ENCODE data around the gene CCDC121.

The CCDC121 gene, protein sequence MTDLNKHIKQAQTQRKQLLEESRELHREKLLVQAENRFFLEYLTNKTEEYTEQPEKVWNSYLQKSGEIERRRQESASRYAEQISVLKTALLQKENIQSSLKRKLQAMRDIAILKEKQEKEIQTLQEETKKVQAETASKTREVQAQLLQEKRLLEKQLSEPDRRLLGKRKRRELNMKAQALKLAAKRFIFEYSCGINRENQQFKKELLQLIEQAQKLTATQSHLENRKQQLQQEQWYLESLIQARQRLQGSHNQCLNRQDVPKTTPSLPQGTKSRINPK

DNA sequence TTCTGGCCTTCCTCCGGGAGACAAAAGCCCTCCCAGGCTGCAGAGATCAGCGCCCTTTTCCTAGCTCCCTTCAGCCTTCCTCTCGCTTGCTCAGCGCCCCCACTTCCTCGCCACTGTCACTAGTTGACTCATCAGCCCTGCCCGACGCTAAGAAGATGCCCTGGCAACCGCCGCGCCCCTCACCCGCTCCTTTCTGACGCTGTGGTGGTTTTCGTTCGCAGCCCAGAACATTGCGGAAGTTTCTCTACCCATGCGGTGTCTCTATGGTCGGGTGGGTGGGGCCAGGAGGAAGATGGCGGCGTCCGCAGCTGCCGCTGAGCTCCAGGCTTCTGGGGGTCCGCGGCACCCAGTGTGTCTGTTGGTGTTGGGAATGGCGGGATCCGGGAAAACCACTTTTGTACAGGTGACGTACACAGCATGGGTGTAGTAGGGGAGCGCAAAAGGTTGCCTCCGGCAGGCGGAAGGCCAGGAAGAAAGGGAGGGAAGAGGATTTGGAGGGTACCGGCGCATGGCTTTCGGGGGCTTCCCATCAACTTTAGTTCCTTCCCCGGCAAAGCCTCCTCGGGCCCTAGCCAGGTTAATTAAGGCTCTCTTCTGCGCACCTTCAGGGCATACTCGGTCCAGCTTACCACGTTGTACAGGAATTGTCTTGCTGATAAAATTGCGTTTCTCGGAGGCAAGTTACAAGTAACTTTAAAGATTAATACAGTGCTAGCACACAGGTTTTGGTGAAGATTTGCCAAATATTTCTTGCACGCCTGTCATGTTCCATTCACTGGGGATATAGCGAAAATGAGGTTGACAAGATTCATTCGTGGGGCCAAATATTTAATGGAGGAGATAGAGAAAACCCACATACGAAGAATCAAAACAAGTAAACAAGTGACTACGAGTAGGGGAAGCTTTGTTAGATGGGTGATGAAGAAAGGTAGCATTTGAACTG lies at the start of gene CCDC121, which contains the start of gene GPN1:
CCDC121 (minus strand) TSS at position 246 of the 943 bp plus-strand sequence. CDS start 1,213 bp downstream, outside the sequence.
GPN1 (plus strand) TSS at position 284 of the 943 bp plus-strand sequence; CDS start at position 293, 9 bp downstream.
- peak; percentile 93 for DNase-seq (ENCODE audit: low read depth)

DNA sequence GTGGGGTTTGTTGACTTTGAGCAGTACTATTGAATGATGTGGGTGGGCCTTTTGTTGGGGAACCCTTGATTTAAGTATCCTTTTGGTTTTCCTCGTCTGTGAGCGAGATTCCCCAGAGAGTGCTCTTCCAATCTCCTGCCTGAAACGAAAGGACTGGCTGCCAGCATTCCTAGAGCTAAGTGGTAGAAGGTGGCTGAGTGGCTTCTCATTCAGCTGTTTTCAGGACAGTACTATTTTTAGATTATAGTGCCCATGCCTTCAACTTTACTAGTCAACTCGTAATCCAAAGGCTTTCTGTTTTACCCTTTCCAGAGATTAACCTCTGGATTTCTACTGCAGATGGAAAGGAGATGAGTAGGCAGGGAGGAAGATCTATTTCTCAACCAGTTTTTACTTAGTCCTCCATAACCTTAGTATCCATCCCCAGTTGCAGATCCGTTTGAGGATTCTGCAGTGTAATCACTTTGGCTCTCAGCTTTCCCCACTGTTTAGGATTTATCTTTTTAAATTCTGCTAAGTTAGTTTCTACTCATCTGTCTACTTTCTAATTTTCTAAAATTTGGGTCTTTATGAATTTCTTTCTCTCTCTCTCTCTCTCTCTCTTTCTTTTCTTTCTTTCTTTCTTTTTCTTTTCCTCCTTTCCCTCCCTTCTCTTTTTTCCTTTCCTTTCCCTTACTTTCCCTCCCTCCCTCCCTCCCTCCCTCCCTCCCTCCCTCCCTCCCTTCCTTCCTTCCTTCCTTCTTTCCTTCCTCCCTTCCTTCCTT lies 44.1 kb upstream of the CCDC121 start:
- DNase-seq (ENCODE audit: low read depth): no peak

DNA sequence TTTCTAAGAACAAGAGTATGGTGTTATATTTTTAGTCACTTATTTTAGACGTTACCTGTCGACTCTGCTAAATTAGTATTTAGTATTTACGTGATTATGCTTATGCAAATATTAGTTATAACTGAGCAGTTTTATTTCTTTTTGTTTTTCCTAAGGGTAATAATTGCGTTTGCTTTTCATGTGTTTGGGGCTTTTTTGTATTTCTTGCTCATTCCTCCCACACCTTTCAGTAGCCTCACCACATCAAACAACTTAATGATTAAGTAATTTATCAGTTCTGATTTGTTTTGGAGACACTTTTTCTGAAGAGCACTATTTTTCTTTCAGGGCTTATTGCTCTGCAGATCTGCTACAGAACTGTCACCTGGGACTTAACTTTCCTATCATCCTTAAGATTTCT lies 42.4 kb upstream of the CCDC121 start:
- DNase-seq (ENCODE audit: low read depth): no peak

DNA sequence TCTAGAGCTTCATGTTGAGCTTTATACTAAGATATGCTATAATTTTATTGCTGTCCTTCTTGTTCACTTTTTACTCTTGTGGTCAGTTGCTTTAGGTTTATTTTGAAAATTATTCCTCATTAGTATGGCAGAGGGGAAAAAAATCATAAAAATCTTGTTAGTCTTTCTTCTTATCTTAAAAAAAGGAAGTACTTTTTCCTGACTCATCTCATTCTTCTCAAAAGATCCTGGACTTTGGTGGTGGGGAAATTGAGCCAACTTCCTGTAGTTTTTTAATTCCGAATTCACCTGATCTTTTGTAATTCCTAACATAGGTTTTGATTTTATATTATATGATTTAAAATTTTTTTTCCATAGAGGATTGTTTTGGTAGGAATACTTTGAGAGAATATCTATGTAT lies 38.6 kb upstream of the CCDC121 start:
- no peak for DNase-seq (ENCODE audit: low read depth)

DNA sequence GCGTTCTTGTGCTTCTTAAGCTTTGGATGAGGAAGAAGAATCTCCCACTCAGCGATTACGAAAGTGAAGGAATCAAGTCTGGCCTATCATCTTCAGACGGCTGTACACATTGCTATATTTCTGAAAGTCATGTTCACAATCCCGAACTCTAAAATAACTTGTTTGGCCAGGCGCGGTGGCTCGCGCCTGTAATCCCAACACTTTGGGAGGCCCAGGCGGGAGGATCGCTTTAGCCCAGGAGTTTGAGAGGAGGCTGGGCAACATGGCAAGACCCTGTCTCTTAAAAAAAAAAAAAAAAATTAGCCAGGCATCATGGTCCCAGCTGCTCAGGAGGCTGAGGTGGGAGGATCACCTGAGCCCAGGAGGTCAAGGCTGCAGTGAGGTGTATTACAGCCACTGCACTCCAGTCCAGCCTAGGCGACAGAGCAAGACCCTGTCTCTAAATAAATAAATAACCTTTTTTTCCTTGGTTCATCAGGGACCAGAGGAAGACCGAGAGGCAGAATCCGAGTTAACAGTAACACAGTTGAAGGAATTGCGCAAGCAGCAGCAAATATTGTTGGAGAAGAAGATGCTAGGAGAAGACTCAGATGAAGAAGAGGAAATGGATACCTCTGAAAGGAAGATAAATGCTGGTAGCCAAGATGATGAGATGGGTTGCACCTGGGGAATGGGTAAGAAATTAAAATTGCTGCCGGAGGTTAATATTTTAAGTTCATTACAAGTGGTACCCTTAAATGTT lies 36.0 kb upstream of the CCDC121 start:
- no peak for DNase-seq (ENCODE audit: low read depth)

DNA sequence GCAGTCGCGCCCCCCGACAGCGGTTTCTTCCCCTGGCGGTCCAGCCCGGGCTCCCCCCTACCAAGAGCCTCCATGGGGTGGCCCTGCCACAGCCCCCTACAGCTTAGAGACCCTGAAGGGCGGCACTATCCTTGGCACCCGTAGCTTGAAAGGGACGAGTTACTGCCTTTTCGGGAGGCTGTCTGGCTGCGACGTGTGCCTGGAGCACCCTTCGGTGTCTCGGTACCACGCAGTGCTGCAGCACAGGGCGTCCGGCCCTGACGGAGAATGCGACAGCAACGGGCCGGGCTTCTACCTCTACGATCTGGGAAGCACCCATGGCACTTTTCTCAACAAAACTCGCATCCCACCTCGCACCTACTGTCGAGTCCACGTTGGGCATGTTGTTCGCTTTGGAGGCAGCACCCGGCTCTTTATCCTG lies 35.4 kb upstream of the CCDC121 start:
- no peak for DNase-seq (ENCODE audit: low read depth)

DNA sequence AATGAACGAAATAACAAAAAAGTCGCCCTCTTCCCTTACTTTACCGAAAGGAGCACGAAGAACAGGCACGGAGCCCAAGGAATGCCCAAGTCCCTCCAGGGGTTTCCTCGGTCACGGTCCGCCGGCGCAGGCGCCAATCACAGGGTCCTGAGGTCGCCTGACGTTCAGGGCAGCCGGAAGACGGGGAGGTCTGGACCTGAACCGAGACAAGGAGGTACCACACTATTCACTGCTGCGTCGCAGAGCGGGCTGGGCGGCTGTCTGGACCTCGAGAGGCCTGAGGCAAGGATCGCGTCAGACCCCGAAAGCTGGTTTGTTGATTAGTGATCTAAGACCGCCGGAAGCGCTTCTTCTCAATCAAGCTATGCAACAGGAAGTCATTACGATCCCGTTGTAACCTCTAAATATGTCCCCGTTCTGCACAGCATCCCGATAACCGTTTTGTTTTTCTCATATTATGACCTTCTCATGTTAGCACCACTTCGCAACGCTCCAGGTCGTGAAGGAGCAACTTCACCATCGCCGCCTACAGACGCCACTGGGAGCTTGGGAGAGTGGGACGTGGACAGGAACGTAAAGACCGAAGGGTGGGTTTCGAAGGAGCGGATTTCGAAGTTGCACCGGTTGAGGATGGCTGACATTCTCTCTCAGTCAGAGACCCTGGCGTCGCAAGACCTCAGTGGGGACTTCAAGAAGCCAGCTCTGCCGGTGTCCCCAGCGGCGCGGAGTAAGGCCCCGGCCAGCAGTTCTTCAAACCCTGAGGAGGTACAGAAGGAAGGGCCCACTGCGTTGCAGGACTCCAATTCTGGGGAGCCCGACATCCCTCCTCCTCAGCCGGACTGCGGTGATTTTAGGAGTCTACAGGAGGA lies 34.7 kb upstream of the CCDC121 start, which contains the start of the genes SLC4A1AP and SUPT7L:
SLC4A1AP (plus strand) TSS at position 605 of the 869 bp plus-strand sequence; CDS start at position 631, 26 bp downstream.
SUPT7L (minus strand) TSS at position 330 of the 869 bp plus-strand sequence. CDS start 1,422 bp downstream, outside the sequence.
- DNase-seq (ENCODE audit: low read depth): peak; percentile 60

DNA sequence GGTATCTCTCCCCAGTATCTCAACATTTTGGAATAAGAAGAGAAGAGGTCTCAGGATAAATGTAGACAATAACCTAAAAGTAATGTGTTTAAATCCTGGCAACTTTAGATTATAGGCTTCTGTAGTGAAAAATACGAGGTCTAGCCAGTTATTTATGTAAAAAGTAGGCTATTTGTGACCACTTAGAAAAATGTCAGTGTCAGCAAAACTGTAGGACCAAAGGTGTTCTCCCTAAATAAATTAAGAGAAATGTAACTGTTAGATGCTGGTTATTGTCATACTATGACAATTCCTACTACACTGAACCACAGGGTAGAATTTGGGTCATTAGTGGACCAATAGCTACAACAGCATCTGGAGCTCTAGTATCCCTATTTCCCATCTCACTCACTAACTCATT lies 32.6 kb upstream of the CCDC121 start:
- no peak for DNase-seq (ENCODE audit: low read depth)

DNA sequence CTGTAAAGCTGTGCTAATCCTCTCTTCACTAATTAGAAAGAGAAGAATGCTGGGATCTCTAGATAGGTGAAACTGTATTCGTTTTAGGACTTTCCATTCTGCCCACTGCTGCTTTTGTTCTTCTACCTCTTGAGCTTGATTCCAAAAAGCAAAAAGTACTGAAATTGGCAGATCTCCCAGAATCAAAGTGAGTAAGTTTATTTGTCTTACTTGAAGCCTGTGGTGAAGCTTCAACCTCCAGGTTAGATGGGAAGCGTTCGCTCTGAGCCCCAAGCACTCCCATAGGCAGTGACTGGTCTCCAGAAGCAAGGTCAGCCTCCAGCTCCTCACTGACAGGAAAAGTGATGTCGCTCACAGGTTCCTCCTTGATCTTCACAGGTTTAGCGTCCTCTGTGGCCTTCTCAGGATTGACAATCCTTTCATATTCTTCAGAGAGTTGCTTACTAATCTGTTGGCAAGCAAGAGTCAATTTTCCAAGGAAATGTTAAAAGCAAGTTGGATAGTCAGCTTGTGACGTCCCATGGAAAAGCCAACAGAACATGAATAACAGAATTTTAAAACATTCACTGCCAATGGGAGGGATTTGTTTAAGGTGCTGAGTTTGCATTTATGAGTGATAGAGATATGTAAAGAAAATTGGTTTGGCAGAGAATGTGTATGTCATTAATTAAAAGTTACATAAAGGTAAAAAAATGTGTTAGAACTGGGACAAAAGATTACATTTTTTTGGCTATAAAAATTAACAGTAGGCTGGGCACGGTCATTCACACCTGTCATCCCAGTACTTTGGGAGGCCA lies 26.5 kb upstream of the CCDC121 start:
- no peak for DNase-seq (ENCODE audit: low read depth)

DNA sequence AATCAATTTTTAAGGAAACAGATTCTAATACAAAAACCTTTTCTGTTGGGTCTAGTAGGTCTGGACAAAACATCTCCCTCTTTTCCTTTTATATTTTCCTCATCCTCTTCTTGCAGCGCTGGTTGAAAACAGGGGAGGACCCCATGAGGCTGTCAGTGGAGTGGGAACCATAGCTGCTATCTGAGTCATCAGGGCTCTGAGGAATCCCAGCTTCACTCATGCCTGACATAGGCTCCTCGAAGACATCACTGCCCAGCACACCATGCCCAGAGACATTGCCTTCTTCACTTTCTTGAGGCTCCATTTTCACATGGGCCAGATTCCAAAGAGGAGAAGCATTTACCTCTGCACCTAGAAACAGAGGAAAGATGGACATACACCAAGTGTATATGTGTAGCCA lies 24.6 kb upstream of the CCDC121 start:
- DNase-seq (ENCODE audit: low read depth): no peak

DNA sequence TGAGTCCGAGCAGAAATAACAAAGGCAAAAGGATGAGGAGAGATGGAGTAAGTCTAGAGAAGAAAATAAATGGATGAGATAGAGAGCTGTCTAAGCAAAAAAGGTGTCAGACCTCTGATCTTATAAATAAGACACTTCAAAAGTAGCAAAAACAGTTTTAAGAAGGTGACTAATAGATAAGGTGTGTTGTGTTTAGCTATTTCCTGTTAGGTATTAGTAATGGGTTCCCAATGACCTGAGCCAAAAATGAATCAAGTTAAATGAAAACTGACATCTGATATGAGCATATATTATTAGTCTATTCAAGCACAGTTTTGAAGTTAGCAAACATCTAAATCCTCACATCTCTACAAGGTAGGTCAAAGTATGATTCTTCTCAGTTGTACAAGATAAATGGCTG lies 24.0 kb upstream of the CCDC121 start:
- no peak for DNase-seq (ENCODE audit: low read depth)

DNA sequence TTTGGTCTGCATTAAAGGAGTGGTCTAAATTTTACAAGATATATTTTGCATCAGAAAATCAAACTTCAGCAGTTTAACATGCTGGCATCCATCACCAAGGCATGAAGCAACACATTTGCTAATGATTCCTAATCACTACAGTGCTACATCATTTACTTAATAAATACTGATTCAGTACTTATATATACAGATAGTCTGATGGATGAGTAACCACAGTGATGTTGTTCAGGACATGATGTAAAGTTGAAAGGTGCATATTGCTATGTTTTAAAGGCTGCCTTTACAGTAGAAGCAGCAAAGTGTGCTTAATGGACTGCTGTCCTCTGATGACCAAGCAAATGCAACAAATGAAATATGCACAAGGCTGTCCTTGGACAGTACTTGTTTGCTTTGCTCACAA lies 23.5 kb upstream of the CCDC121 start:
- no peak for DNase-seq (ENCODE audit: low read depth)

DNA sequence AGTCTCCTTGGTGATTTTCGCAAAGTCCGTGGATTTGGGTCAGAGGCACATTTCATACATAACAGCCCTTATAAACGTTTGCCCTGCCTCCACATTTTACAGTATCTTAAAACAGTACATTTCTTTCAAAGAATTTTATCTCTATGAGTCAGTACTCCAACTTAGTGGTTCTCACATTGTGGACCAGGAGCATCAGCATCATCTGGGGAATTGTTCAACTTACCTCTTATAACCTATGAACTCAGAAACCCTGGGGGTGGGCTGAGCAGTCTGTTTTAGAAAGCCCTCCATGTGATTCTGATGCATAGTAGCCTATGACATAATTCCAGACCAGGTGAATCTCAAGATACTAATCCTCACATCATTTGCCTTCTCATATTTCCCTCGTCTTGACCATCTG lies 22.2 kb upstream of the CCDC121 start:
- no peak for DNase-seq (ENCODE audit: low read depth)

DNA sequence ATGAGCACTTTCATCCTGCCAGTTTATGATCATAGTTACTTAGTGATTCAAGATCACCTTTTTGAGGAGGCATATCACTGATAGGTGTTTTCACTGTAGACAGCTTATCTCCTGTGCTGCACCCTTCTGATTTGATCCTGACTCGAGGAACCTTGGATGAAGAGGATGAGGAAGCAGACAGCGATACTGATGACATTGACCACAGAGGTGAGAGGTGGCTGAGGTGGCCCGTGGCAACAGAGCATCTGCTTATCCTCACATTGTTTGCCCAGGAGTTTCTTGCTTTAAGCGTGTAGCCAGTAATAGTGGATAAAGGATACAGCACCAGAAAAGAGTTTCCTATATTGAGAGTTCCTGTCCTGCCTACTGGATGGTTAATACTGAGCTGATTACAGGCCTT lies 18.9 kb upstream of the CCDC121 start:
- no peak for DNase-seq (ENCODE audit: low read depth)

DNA sequence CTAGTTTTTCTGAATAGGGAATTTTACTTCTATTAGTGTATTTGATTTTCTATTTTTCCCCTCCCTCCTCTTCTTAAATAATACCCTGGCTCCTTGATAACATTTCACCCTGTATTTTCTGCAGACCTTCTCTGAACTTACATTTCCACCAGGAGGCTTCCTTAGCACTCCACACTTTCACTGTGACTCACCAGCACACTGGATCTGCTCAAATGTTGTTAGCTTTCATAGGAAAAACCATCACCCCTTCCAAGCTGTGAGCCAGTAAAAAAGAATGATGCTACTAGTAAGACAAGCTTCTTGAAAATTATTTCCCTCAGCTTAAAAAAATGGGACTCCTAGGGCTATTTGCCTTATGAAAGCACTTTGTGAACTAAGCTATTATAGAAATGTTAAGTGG lies 18.5 kb upstream of the CCDC121 start:
- no peak for DNase-seq (ENCODE audit: low read depth)

DNA sequence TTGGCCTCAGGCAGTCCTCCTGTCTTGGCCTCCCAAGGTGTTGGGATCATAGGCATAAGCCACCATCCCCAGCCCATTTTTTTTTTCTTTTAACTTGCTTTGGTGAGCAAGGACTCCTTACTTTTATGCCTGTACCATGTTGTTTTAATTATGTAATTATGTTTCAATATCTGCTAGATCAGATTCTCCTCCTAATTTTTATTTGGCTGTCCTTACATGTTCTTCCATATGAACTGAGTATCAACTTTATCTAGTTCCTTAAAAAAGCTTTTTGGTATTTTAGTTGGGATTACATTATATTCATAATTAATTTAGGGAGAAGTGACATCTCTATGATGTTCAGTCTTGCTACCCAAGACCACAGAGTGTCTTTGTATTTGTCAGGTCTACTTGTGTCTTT lies 16.4 kb upstream of the CCDC121 start:
- DNase-seq (ENCODE audit: low read depth): no peak

DNA sequence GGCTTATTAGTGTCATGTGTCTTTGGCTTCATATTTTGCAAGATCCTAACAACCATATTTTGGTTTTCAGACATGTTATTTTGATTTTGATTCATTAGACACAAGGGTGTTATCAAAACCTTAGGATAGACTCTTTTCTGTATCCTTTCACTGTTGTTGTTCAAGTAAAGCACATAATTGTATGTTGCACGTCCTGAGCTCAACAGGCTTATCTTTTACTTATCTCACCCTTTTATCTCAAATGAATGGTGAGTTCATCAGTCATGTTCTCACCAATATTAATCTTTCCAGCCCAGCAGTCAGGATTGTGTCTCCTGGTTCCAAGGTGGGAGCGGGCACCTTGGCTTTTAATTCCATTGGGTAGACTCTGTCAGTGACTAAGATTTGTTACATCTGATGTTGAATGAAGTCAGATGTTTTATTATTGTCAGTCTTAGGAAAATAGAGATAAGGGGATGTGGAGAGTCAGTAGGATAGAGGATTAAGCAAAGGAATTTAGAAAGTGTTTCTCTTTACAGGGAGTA lies 12.0 kb upstream of the CCDC121 start:
- no peak for DNase-seq (ENCODE audit: low read depth)

DNA sequence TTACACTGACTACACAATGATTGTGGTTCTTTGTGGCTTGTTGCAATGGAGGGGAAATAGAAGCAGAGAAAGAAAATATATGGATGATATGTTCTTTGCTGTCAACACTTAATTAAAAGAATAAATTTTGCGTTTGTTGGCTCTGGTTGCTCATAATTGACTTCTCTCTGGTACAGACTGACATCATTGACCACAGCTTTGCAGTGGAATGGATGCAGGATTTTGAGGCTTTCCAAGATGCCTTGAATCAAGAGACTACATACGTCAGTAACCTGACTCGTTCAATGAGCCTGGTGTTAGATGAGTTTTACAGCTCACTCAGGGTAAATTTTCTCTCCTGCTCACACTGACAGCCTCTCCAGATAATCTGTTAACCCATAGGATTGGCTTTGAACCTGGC lies 9.9 kb upstream of the CCDC121 start:
- no peak for DNase-seq (ENCODE audit: low read depth)

DNA sequence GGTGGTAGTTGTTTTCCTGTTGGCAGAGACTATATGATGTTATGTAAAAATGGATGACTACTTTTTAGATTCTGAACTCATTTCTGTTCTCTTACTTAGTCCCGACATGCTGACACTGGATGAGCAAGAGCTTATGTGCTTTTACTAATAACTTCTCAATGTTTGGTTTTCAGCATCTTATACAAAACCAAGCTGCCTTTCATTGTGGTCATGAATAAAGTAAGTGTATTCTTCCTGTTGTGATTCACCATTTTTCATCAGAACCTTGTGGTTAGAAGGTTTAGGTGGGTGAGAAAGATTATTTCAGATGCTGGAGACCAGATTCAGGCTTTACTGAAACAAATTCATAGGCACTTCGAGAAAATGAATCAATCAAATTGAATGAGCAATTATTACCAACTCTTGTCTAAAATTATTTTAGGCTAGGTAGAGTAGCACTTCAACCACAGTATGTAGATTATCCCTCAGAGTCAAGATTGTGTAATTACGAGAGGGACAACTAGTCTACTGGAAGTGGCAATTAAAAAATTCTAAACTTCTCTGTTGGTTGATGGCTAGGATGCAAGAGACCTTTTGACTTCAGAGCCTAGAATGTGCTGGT lies 9.3 kb upstream of the CCDC121 start:
- DNase-seq (ENCODE audit: low read depth): no peak

Data from stimulated activated CD8-positive, alpha-beta memory T cell treated with anti-CD3 and anti-CD28 coated beads, Interleukin-12 subunit alpha, Interleukin-12 subunit beta, amount 100 ng/mL, for 4 hours (primary cell).